WTC11 (cell line): Measurements from ENCODE around the gene COQ7. TPM values are rescaled to one million over a fixed set of nuclear protein-coding genes. Genes with fewer than 3 reads are reported as not detected.
A peak's percentile ranks its signal among the peaks of the same experiment; 100 is the strongest.

Experiments used
- ATAC-seq: fragments of 200-7000 bp; cut with Tn5 transposase; 2 replicates; pipeline ENCODE4 v1.10.0; 2021; ENCODE audit warnings: mild to moderate bottlenecking, moderate library complexity
- CTCF ChIA-PET: fragments of 300-600 bp; sonication (Branson Sonifier 250); formaldehyde crosslinking; loops from one replicate; lab custom pipeline; 2021; ENCODE audit warnings: antibody characterized with exemption; lab: Charles Lee
- POLR2A ChIA-PET: fragments of 350-600 bp; sonication (Branson Sonifier 250); formaldehyde crosslinking; loops from one replicate; lab custom pipeline; 2021; ENCODE audit warnings: antibody characterized with exemption; lab: Charles Lee
- DNase-seq: peaks from one replicate; pipeline ENCODE4 v3.0.0; 2021; ENCODE audit warnings: low spot score
- H3K27ac Mint-ChIP-seq: 2 replicates; pipeline ENCODE4 v1.8.0; 2021; ENCODE audit warnings: mixed read lengths
- H3K27me3 Mint-ChIP-seq: 2 replicates; pipeline ENCODE4 v1.8.0; 2021; ENCODE audit warnings: low read depth, mild to moderate bottlenecking, moderate library complexity, mixed read lengths
- H3K36me3 Mint-ChIP-seq: 2 replicates; pipeline ENCODE4 v1.8.0; 2021; ENCODE audit warnings: mixed read lengths
- H3K4me1 Mint-ChIP-seq: 2 replicates; pipeline ENCODE4 v1.8.0; 2022; ENCODE audit warnings: mixed read lengths
- H3K4me3 Mint-ChIP-seq: 2 replicates; pipeline ENCODE4 v1.8.0; 2021; ENCODE audit warnings: mild to moderate bottlenecking, moderate library complexity, mixed read lengths
- H3K9me3 Mint-ChIP-seq: 2 replicates; pipeline ENCODE4 v1.8.0; 2021; ENCODE audit warnings: mixed read lengths
- GABPB1 ChIP-seq: sonication (generic); formaldehyde crosslinking; IDR thresholded peaks from 2 replicates; pipeline ENCODE4 v1.8.1; 2023; ENCODE audit warnings: mild to moderate bottlenecking, missing genetic modification reagents
- GRHL2 ChIP-seq: fragments of 250-450 bp; sonication (Bioruptor Pico); IDR thresholded peaks from 2 replicates; pipeline ENCODE4 v1.8.0; 2022; ENCODE audit warnings: mild to moderate bottlenecking, moderate library complexity; ENCODE audit not compliant: insufficient replicate concordance, severe bottlenecking
- IRF2 ChIP-seq: sonication (generic); formaldehyde crosslinking; IDR thresholded peaks from 2 replicates; pipeline ENCODE4 v1.8.0; 2022; ENCODE audit warnings: low read depth, missing genetic modification reagents, borderline replicate concordance
- JAZF1 ChIP-seq: fragments of 250-450 bp; sonication (Bioruptor Pico); IDR thresholded peaks from 2 replicates; pipeline ENCODE4 v1.9.0; 2021; ENCODE audit warnings: moderate library complexity, mild to moderate bottlenecking, inconsistent platforms
- NFATC4 ChIP-seq: fragments of 250-450 bp; sonication (Bioruptor Pico); IDR thresholded peaks from 2 replicates; pipeline ENCODE4 v1.9.0; 2021; ENCODE audit warnings: mild to moderate bottlenecking
- NR1H2 ChIP-seq: sonication (generic); formaldehyde crosslinking; IDR thresholded peaks from 2 replicates; pipeline ENCODE4 v1.9.0; 2021; ENCODE audit warnings: mild to moderate bottlenecking, moderate library complexity, missing genetic modification reagents
- RELA ChIP-seq: sonication (generic); formaldehyde crosslinking; IDR thresholded peaks from 2 replicates; pipeline ENCODE4 v1.8.1; 2022; ENCODE audit warnings: missing genetic modification reagents, mild to moderate bottlenecking, borderline replicate concordance
- SMAD4 ChIP-seq: sonication (generic); formaldehyde crosslinking; IDR thresholded peaks from 2 replicates; pipeline ENCODE4 v1.8.0; 2022; ENCODE audit warnings: mild to moderate bottlenecking, missing genetic modification reagents
- SP1 ChIP-seq: sonication (generic); formaldehyde crosslinking; conservative IDR thresholded peaks from 2 replicates; pipeline ENCODE4 v1.8.1; 2022; ENCODE audit warnings: missing genetic modification reagents
- TEAD1 ChIP-seq: sonication (generic); formaldehyde crosslinking; IDR thresholded peaks from 2 replicates; pipeline ENCODE4 v1.8.0; 2022; ENCODE audit warnings: mild to moderate bottlenecking, missing genetic modification reagents
- ZNF138 ChIP-seq: sonication (generic); formaldehyde crosslinking; conservative IDR thresholded peaks from 2 replicates; pipeline ENCODE4 v1.8.1; 2022; ENCODE audit warnings: mild to moderate bottlenecking, moderate library complexity, missing genetic modification reagents
- ZNF219 ChIP-seq: sonication (generic); formaldehyde crosslinking; IDR thresholded peaks from 2 replicates; pipeline ENCODE4 v1.8.0; 2023; ENCODE audit warnings: missing genetic modification reagents, mild to moderate bottlenecking, borderline replicate concordance
- ZNF232 ChIP-seq: sonication (generic); formaldehyde crosslinking; IDR thresholded peaks from 2 replicates; pipeline ENCODE4 v1.8.0; 2022; ENCODE audit warnings: mild to moderate bottlenecking, missing genetic modification reagents
- ZNF416 ChIP-seq: fragments of 250-450 bp; sonication (Bioruptor Pico); IDR thresholded peaks from 2 replicates; pipeline ENCODE4 v1.9.0; 2021; ENCODE audit warnings: mild to moderate bottlenecking, inconsistent platforms
- ZNF423 ChIP-seq: fragments of 250-450 bp; sonication (Bioruptor Pico); IDR thresholded peaks from 2 replicates; pipeline ENCODE4 v2.1.2; 2022; ENCODE audit warnings: mild to moderate bottlenecking, moderate library complexity
- total RNA-seq: library from RNA; stranded (reverse); gene quantifications from 3 replicates; pipeline ENCODE4 v1.2.3, GENCODE V29; 2021
- TF ChIP-seq, protein P1 (sequence below): sonication (generic); formaldehyde crosslinking; IDR thresholded peaks from 2 replicates; pipeline ENCODE4 v1.8.0; 2022; ENCODE audit warnings: missing genetic modification reagents
- TF ChIP-seq, protein P2 (sequence below): sonication (generic); formaldehyde crosslinking; IDR thresholded peaks from 2 replicates; pipeline ENCODE4 v1.8.0; 2023; ENCODE audit warnings: missing genetic modification reagents, mild to moderate bottlenecking, borderline replicate concordance
- TF ChIP-seq, protein P3 (sequence below): sonication (generic); formaldehyde crosslinking; IDR thresholded peaks from 2 replicates; pipeline ENCODE4 v1.8.1; 2023; ENCODE audit warnings: mild to moderate bottlenecking, missing genetic modification reagents
- TF ChIP-seq, protein P4 (sequence below): sonication (generic); formaldehyde crosslinking; IDR thresholded peaks from 2 replicates; pipeline ENCODE4 v1.8.0; 2022; ENCODE audit warnings: mild to moderate bottlenecking, missing genetic modification reagents
- TF ChIP-seq, protein P5 (sequence below): sonication (generic); formaldehyde crosslinking; IDR thresholded peaks from 2 replicates; pipeline ENCODE4 v1.8.0; 2022; ENCODE audit warnings: mild to moderate bottlenecking, missing genetic modification reagents

COQ7 gene
- total RNA-seq, 1 experiment from 2014 or later: 20.7 TPM

DNA sequence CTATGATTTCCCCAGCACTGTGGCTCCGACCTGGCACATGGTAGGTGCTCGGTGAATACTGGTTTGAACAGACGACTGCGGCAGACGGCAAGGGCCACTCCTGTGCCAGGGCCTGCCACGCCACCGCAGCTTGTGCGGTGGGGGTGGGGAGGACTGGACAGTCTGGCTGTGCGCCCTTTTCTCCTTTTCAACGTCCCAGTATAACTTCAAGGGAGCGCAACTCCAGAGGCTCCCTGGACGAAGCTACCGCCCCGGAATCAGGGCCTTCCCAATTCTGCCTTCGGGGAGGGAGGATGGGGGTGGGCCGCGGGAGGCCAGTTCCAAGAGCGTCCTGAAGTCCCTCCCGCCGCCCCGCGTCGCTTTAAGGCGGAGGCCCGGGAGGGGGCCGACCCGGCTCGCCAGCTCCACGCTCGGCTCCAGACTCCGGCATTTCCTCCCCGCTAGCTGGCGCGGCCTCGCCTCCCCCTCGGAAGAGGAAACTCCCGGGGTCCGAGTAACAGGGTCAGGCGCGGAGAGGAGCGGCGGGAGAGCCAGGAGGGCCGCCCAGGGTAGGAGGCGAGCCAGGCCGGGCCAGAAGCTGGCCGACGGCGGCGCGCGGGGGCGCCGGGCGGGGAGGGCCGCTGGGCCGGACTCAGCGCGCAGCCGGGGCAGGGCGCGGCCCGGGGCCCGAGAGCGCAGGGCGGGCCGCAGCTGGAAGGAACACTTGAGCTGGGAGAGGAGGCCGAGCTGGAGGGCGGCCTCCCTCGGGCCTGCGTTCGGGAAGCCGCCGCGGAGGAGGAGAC, 46.4 kb downstream of the COQ7 start, which contains the start of gene ITPRIPL2:
Gene ITPRIPL2 (plus strand): TSS at position 388 of the 782 bp plus-strand sequence. CDS start 498 bp downstream, outside the sequence.
- peak within 1 kb of the TSS; percentile 60 for H3K4me3 Mint-ChIP-seq
- ChIA-PET POLR2A (no interaction called here), CTCF (interaction anchor here (0.5 to 6.2 kb wide), 11 partner anchors 9 to 257 kb away, joined by 3 to 29 read pairs (median 4); no protein-coding TSS in a partner anchor)
- TF ChIP-seq TEAD1 (CRISPR knock-in tag) (0 out of 2 replicates have a peak, but pooled peaks have one; percentile 10), NFATC4 (CRISPR knock-in tag) (no peak), GABPB1 (peak; percentile 27)
- TF ChIP-seq, protein P1, sequence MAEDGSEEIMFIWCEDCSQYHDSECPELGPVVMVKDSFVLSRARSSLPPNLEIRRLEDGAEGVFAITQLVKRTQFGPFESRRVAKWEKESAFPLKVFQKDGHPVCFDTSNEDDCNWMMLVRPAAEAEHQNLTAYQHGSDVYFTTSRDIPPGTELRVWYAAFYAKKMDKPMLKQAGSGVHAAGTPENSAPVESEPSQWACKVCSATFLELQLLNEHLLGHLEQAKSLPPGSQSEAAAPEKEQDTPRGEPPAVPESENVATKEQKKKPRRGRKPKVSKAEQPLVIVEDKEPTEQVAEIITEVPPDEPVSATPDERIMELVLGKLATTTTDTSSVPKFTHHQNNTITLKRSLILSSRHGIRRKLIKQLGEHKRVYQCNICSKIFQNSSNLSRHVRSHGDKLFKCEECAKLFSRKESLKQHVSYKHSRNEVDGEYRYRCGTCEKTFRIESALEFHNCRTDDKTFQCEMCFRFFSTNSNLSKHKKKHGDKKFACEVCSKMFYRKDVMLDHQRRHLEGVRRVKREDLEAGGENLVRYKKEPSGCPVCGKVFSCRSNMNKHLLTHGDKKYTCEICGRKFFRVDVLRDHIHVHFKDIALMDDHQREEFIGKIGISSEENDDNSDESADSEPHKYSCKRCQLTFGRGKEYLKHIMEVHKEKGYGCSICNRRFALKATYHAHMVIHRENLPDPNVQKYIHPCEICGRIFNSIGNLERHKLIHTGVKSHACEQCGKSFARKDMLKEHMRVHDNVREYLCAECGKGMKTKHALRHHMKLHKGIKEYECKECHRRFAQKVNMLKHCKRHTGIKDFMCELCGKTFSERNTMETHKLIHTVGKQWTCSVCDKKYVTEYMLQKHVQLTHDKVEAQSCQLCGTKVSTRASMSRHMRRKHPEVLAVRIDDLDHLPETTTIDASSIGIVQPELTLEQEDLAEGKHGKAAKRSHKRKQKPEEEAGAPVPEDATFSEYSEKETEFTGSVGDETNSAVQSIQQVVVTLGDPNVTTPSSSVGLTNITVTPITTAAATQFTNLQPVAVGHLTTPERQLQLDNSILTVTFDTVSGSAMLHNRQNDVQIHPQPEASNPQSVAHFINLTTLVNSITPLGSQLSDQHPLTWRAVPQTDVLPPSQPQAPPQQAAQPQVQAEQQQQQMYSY (CRISPR knock-in tag): peak; percentile 67
- H3K4me1 Mint-ChIP-seq: peaks cover 21% of the 10 kb centered on the region
- ATAC-seq (peak; percentile 56), DNase-seq (peak; percentile 58)
- H3K9me3 Mint-ChIP-seq: no peaks in the 10 kb centered on the region
- H3K36me3 Mint-ChIP-seq: no peaks in the 10 kb centered on the region
- H3K27ac Mint-ChIP-seq: no peak within 1 kb of the TSS
- H3K27me3 Mint-ChIP-seq: peaks cover 55% of the 10 kb centered on the region

DNA sequence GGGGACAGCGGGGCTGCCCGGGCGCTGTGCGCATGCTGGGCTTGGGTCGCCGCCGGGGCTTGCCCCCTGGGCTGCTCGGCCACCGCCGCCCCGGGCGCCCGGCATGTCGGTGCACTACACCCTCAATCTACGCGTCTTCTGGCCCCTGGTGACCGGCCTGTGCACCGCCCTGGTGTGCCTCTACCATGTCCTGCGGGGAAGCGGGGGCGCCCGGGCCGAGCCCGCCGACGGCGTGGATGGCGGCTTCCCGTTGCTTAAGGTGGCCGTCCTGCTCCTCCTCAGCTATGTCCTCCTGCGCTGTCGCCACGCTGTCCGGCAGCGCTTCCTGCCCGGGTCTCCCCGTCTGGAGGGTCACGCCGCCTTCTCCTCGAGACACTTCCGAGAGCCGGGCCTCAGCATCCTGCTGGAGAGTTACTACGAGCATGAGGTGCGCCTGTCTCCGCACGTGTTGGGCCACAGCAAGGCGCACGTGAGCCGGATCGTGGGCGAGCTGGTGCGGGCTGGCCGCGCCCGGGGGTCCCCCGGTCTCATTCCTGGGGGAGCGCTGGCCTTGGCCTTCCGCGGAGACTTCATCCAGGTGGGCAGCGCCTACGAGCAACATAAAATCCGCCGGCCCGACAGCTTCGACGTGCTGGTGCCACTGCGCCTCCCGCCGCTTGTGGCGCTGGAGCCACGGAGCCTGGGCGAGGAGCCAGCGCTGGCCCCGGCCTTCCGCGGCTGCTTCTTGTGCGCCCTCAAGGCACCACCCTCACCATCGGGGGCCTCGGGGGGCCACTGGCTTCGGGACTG, 47.1 kb downstream of the COQ7 start:
- ChIA-PET POLR2A (no interaction called here), CTCF (interaction anchor here (0.6 to 6.2 kb wide), 19 partner anchors 8 to 333 kb away, joined by 3 to 29 read pairs (median 4); partner anchors contain the start of gene TMC7)
- H3K27ac Mint-ChIP-seq: no peak overlapping the region
- peaks cover 23% of the 10 kb centered on the region for H3K4me1 Mint-ChIP-seq
- H3K4me3 Mint-ChIP-seq: peak overlapping the region; percentile 60
- ATAC-seq (peak; percentile 37), DNase-seq (peak; percentile 56)
- no peaks in the 10 kb centered on the region for H3K9me3 Mint-ChIP-seq
- no peaks in the 10 kb centered on the region for H3K36me3 Mint-ChIP-seq
- H3K27me3 Mint-ChIP-seq: peaks cover 55% of the 10 kb centered on the region
- TF ChIP-seq, protein P2, sequence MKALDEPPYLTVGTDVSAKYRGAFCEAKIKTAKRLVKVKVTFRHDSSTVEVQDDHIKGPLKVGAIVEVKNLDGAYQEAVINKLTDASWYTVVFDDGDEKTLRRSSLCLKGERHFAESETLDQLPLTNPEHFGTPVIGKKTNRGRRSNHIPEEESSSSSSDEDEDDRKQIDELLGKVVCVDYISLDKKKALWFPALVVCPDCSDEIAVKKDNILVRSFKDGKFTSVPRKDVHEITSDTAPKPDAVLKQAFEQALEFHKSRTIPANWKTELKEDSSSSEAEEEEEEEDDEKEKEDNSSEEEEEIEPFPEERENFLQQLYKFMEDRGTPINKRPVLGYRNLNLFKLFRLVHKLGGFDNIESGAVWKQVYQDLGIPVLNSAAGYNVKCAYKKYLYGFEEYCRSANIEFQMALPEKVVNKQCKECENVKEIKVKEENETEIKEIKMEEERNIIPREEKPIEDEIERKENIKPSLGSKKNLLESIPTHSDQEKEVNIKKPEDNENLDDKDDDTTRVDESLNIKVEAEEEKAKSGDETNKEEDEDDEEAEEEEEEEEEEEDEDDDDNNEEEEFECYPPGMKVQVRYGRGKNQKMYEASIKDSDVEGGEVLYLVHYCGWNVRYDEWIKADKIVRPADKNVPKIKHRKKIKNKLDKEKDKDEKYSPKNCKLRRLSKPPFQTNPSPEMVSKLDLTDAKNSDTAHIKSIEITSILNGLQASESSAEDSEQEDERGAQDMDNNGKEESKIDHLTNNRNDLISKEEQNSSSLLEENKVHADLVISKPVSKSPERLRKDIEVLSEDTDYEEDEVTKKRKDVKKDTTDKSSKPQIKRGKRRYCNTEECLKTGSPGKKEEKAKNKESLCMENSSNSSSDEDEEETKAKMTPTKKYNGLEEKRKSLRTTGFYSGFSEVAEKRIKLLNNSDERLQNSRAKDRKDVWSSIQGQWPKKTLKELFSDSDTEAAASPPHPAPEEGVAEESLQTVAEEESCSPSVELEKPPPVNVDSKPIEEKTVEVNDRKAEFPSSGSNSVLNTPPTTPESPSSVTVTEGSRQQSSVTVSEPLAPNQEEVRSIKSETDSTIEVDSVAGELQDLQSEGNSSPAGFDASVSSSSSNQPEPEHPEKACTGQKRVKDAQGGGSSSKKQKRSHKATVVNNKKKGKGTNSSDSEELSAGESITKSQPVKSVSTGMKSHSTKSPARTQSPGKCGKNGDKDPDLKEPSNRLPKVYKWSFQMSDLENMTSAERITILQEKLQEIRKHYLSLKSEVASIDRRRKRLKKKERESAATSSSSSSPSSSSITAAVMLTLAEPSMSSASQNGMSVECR: peak; percentile 99
- TF ChIP-seq RELA (CRISPR knock-in tag) (peak; percentile 98), ZNF219 (peak; percentile 98), GRHL2 (CRISPR knock-in tag) (no peak), SP1 (CRISPR knock-in tag) (peak; percentile 36; the same call in 1 of the 2 replicates), ZNF138 (CRISPR knock-in tag) (peak; percentile 91; the same call in 1 of the 2 replicates), JAZF1 (CRISPR knock-in tag) (no peak), NR1H2 (CRISPR knock-in tag) (peak; percentile 83; the same call in 1 of the 2 replicates), IRF2 (no peak), ZNF232 (CRISPR knock-in tag) (peak; percentile 98), SMAD4 (CRISPR knock-in tag) (peak; percentile 97), ZNF416 (no peak), ZNF423 (CRISPR knock-in tag) (no peak)
- TF ChIP-seq, protein P3, sequence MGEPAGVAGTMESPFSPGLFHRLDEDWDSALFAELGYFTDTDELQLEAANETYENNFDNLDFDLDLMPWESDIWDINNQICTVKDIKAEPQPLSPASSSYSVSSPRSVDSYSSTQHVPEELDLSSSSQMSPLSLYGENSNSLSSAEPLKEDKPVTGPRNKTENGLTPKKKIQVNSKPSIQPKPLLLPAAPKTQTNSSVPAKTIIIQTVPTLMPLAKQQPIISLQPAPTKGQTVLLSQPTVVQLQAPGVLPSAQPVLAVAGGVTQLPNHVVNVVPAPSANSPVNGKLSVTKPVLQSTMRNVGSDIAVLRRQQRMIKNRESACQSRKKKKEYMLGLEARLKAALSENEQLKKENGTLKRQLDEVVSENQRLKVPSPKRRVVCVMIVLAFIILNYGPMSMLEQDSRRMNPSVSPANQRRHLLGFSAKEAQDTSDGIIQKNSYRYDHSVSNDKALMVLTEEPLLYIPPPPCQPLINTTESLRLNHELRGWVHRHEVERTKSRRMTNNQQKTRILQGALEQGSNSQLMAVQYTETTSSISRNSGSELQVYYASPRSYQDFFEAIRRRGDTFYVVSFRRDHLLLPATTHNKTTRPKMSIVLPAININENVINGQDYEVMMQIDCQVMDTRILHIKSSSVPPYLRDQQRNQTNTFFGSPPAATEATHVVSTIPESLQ (CRISPR knock-in tag): peak; percentile 81; the same call in 1 of the 2 replicates
- TF ChIP-seq, protein P4, sequence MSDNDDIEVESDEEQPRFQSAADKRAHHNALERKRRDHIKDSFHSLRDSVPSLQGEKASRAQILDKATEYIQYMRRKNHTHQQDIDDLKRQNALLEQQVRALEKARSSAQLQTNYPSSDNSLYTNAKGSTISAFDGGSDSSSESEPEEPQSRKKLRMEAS (CRISPR knock-in tag): peak; percentile 99
- TF ChIP-seq, protein P5, sequence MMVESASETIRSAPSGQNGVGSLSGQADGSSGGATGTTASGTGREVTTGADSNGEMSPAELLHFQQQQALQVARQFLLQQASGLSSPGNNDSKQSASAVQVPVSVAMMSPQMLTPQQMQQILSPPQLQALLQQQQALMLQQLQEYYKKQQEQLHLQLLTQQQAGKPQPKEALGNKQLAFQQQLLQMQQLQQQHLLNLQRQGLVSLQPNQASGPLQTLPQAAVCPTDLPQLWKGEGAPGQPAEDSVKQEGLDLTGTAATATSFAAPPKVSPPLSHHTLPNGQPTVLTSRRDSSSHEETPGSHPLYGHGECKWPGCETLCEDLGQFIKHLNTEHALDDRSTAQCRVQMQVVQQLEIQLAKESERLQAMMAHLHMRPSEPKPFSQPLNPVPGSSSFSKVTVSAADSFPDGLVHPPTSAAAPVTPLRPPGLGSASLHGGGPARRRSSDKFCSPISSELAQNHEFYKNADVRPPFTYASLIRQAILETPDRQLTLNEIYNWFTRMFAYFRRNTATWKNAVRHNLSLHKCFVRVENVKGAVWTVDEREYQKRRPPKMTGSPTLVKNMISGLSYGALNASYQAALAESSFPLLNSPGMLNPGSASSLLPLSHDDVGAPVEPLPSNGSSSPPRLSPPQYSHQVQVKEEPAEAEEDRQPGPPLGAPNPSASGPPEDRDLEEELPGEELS: peak; percentile 99
